Sigmoid colon (tissue), 7 donors: ENCODE measurements around the gene PLPPR3. TPM values are rescaled to one million over a fixed set of nuclear protein-coding genes. Genes with fewer than 3 reads are reported as not detected.

Source experiments
- DNase-seq: peaks from one replicate; pipeline ENCODE4 v3.0.0-alpha.2; 2019
- H3K27ac ChIP-seq, 4 donors: fragments of 200-600 bp; sonication (generic); one replicate each; pipeline ENCODE4 v1.5.1; 2016 to 2019; ENCODE audit warnings: mild to moderate bottlenecking in 1 of 4
- H3K27me3 ChIP-seq, 3 donors: fragments of 200-600 bp; sonication (generic); one replicate each; pipeline ENCODE4 v1.5.1; 2019; ENCODE audit warnings: mild to moderate bottlenecking in 1 of 3
- H3K36me3 ChIP-seq, 4 donors: fragments of 200-600 bp; sonication (generic); one replicate each; pipeline ENCODE4 v1.5.1; 2016 to 2019
- H3K4me1 ChIP-seq, 4 donors: fragments of 200-600 bp; sonication (generic); one replicate each; pipeline ENCODE4 v1.5.1; 2017 to 2019
- H3K4me3 ChIP-seq, 4 donors: fragments of 200-600 bp; sonication (generic); one replicate each; pipeline ENCODE4 v1.5.1; 2017 to 2019; ENCODE audit warnings: mild to moderate bottlenecking in 2 of 4, moderate library complexity in 1 of 4
- H3K9me3 ChIP-seq, 4 donors: fragments of 200-600 bp in 3 of 4; sonication (generic) in 3 of 4; one replicate each; pipeline versions ENCODE4 v1.5.1 to v1.6.1; 2013 to 2019
- EP300 ChIP-seq, 4 donors: sonication (generic); formaldehyde crosslinking; IDR thresholded peaks; one replicate each; pipeline ENCODE4 v1.6.1; 2017; ENCODE audit warnings: antibody characterized with exemption in 4 of 4
- POLR2A ChIP-seq, 2 donors: fragments of 450-650 bp; IDR thresholded peaks; one replicate each; pipeline ENCODE4 v1.6.1; 2016; ENCODE audit warnings: antibody characterized with exemption in 2 of 2, mild to moderate bottlenecking in 2 of 2, moderate library complexity in 2 of 2
- POLR2AphosphoS5 ChIP-seq, 4 donors: sonication (generic); formaldehyde crosslinking; IDR thresholded peaks; one replicate each; pipeline ENCODE4 v1.6.1; 2017; ENCODE audit warnings: antibody characterized with exemption in 4 of 4
- WGBS, 2 donors: extraction: QIAGEN DNeasy Blood & Tissue Kit; methylation state at CpG; one replicate each; pipeline ENCODE4 v1.1.7; 2013; 5-methylcytosine and 5-hydroxymethylcytosine counted together
- intact Hi-C: fragments of 100-400 bp; cut with DNase I; formaldehyde crosslinking; loops from one replicate; pipeline ENCODE4 v1.15.1; 2023
- polyA plus RNA-seq, 3 donors: library from polyadenylated mRNA; stranded (reverse); fragments of 200-250 nt; gene quantifications; one replicate each; pipeline ENCODE4 v1.2.3, GENCODE V29; 2013
- total RNA-seq, 4 donors: library from RNA; depleted of rRNA; stranded (reverse); fragments of >200 nt; gene quantifications; one replicate each; pipeline ENCODE4 v1.1.0, GENCODE V29; 2016
- TF ChIP-seq, protein P1 (sequence below), 4 experiments: fragments of 450-650 bp in 3 of 4; fragments of 200-600 bp in 1 of 4; IDR thresholded peaks; one replicate each; pipeline ENCODE4 v1.5.1; 2016 to 2019; ENCODE audit warnings: antibody characterized with exemption in 4 of 4, mild to moderate bottlenecking in 3 of 4, moderate library complexity in 2 of 4
- donor health status: healthy with polysubstance abuse.
- donor health status: Bipolar disorder and iron deficiency.
- donor health status: healthy.

PLPPR3 gene, protein sequence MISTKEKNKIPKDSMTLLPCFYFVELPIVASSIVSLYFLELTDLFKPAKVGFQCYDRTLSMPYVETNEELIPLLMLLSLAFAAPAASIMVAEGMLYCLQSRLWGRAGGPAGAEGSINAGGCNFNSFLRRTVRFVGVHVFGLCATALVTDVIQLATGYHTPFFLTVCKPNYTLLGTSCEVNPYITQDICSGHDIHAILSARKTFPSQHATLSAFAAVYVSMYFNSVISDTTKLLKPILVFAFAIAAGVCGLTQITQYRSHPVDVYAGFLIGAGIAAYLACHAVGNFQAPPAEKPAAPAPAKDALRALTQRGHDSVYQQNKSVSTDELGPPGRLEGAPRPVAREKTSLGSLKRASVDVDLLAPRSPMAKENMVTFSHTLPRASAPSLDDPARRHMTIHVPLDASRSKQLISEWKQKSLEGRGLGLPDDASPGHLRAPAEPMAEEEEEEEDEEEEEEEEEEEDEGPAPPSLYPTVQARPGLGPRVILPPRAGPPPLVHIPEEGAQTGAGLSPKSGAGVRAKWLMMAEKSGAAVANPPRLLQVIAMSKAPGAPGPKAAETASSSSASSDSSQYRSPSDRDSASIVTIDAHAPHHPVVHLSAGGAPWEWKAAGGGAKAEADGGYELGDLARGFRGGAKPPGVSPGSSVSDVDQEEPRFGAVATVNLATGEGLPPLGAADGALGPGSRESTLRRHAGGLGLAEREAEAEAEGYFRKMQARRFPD
- total RNA-seq (not detected), polyA plus RNA-seq (under 1 TPM in 1 of 3 donors, not detected in 2; 0.07 TPM)

DNA sequence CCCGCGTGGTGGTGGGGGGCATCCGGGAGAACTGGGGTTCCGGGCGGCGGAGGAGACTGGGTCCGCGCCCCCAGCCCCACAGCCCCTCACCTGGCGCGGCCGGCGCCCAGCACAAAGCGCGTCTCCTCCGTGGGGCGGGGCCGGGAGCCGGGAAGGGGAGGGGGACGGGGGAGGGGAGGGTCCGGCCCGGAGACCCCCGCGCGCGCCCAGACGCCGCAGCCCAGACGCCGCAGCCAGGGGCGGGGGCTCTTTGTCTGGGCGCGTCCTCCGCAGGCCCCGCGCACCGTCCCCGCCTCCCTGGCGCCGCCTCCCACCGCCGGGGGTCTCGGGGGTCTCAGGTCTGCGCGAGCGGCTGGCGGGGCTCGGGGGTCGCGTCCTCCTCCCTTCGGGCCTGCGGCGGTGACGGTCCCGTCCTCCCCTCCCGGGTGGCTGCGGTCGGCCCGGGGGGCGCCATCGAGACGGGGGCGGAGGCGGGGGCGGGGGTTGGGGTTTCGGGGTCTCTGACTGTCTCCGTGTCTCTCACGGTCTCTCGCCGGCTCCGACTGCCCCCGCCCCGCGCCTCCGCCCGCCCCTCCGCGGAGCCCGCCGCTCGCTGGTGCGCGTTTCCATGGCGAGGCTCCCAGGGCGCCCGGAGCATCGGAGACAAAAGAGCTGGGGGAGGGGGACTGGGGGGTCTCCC is at the start of gene PLPPR3:
Gene PLPPR3 (minus strand): TSS at position 131 of the 679 bp plus-strand sequence. CDS start 396 bp downstream, outside the sequence.
- 1 to 2% methylated on average over 86 of the region's 86 CpGs for WGBS, 2 donors
- H3K4me3 ChIP-seq, result peak within 1 kb of the TSS; percentile 6 to 47 (median 34)

GRCh38 chr19:870963-871401 is 49.2 kb upstream of the PLPPR3 start:
- TF ChIP-seq POLR2A (IDR thresholded peaks at IDR 0.05) (no peak), POLR2AphosphoS5 (IDR thresholded peaks at IDR 0.05) (peak in 2 of 4 donors; percentile 55 to 66), EP300 (IDR thresholded peaks at IDR 0.05) (no peak)
- TF ChIP-seq, protein P1, sequence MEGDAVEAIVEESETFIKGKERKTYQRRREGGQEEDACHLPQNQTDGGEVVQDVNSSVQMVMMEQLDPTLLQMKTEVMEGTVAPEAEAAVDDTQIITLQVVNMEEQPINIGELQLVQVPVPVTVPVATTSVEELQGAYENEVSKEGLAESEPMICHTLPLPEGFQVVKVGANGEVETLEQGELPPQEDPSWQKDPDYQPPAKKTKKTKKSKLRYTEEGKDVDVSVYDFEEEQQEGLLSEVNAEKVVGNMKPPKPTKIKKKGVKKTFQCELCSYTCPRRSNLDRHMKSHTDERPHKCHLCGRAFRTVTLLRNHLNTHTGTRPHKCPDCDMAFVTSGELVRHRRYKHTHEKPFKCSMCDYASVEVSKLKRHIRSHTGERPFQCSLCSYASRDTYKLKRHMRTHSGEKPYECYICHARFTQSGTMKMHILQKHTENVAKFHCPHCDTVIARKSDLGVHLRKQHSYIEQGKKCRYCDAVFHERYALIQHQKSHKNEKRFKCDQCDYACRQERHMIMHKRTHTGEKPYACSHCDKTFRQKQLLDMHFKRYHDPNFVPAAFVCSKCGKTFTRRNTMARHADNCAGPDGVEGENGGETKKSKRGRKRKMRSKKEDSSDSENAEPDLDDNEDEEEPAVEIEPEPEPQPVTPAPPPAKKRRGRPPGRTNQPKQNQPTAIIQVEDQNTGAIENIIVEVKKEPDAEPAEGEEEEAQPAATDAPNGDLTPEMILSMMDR (IDR thresholded peaks at IDR 0.05), result no peak
- Histone ChIP-seq H3K27ac (peak overlapping the region in 3 of 4 donors; percentile 84 to 87 (median 85)), H3K36me3 (peaks cover 13 to 64% (median 17%) of the 10 kb centered on the region in 4 donors), H3K27me3 (no peaks in the 10 kb centered on the region), H3K4me1 (peaks cover 0 to 43% (median 41%) of the 10 kb centered on the region in 4 donors), H3K4me3 (no peak overlapping the region), H3K9me3 (no peaks in the 10 kb centered on the region)
- WGBS, 2 donors, result 89 to 91% methylated on average over 28 of the region's 28 CpGs
- DNase-seq, result peak; percentile 87
- intact Hi-C loops, result no loop called here

More for the DNA sequence above, at the start of gene PLPPR3:
- H3K36me3 ChIP-seq, result no peaks in the 10 kb centered on the region
- no peak within 1 kb of the TSS for H3K27ac ChIP-seq
- H3K27me3 ChIP-seq, result peaks cover 22 to 36% (median 33%) of the 10 kb centered on the region in 3 donors
- intact Hi-C loops, result no loop called here
- TF ChIP-seq EP300 (IDR thresholded peaks at IDR 0.05), result no peak
- TF ChIP-seq POLR2AphosphoS5 (IDR thresholded peaks at IDR 0.05), result no peak
- TF ChIP-seq, protein P1 (IDR thresholded peaks at IDR 0.05), result no peak
- no peak for TF ChIP-seq POLR2A (IDR thresholded peaks at IDR 0.05)
- DNase-seq, result no peak
- H3K4me1 ChIP-seq, result peaks cover 0 to 16% (median 15%) of the 10 kb centered on the region in 4 donors
- H3K9me3 ChIP-seq, result no peaks in the 10 kb centered on the region

- Histone ChIP-seq H3K4me3 (no peak overlapping the region), H3K27me3 (no peaks in the 10 kb centered on the region), H3K9me3 (no peaks in the 10 kb centered on the region), H3K36me3 (peaks cover 9 to 57% (median 13%) of the 10 kb centered on the region in 4 donors), H3K27ac (peak overlapping the region; percentile 78 to 87 (median 84)), H3K4me1 (peaks cover 0 to 43% (median 41%) of the 10 kb centered on the region in 4 donors)
- TF ChIP-seq POLR2A (IDR thresholded peaks at IDR 0.05) (no peak), EP300 (IDR thresholded peaks at IDR 0.05) (no peak), POLR2AphosphoS5 (IDR thresholded peaks at IDR 0.05) (no peak)
- TF ChIP-seq, protein P1 (IDR thresholded peaks at IDR 0.05), result no peak
- 90 to 93% methylated on average over 8 of the region's 8 CpGs for WGBS, 2 donors
- no peak for DNase-seq
- intact Hi-C loops, result no loop called here
Observed at GRCh38 chr19:870314-870713, 48.6 kb upstream of the PLPPR3 start.
